AG09319 (cell line): ENCODE measurements around the gene GET3.
A peak's percentile ranks its signal among the peaks of the same experiment; 100 is the strongest.

Experiments used
- DNase-seq: peaks from one replicate; pipeline ENCODE4 v3.0.0-alpha.2; 2010; ENCODE audit warnings: low read depth; ENCODE audit errors: extremely low read depth
- CTCF ChIP-seq: IDR thresholded peaks from 2 replicates; pipeline ENCODE4 v1.5.1; 2011; ENCODE audit warnings: low read depth, mild to moderate bottlenecking, inconsistent platforms, low read length, moderate library complexity

Gene GET3

GRCh38 chr19:12736995-12737834 is at the start of gene GET3:
Gene GET3, plus strand, starts transcription at chr19:12737497. Its CDS starts 9 bp downstream, at chr19:12737506.
- DNase-seq, result peak; percentile 100

DNA sequence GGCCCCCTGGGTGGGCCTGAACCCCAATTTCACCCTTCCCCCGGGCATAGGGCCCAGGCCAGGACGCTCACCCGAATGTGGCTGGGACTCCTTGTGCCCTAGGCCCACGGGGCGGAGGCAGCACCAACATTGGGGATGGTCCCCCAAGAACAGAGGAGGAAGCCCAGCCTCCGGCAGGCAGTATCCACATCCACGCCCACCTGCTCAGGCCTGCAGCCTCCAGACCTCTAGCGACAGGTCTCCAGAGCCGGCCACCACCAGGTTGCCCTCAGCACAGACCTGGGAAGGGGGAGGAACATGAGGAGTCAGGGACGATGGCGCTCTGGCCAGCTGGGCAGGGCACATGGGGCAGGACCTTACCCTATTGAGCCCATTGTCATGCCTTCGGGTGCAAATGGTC is 48.3 kb upstream of the GET3 start:
- TF ChIP-seq CTCF, result no peak
- DNase-seq, result no peak

More at GRCh38 chr19:12736995-12737834, at the start of gene GET3:
- TF ChIP-seq CTCF, result no peak

DNA sequence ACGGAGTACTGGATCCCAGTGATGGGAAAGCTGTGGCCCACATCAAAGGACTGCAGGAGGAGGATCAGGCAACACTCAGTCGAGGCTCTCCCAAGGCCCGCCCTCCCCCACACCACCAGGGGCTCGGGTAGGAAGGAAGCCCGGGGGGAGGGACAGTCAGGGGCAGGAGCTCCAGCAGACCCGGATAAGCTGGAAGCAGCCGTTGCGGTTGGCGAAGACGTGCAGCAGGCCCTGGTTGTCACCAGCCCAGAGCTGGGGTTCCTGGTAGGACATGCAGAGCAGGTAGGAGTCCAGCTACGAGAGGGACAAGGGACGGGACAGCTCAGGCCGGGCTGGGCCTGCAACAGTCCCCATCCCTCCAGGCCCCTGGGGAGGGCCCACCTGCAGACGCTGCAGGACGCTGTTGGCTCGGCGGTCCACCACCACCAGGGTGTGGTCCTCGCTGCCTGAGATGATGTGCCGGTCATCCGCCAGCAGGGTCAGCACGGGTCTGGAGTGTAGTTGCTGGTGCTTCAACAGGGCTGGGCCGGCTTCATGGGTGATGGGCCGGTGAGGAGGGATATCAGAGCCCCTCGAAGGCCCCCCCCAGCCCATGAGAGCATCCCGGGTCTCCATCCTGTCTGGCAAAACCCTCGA is 47.6 kb upstream of the GET3 start:
- no peak for TF ChIP-seq CTCF
- DNase-seq, result no peak

- no peak for TF ChIP-seq CTCF
- no peak for DNase-seq
These were observed 44.3 kb upstream of the GET3 start for GRCh38 chr19:12692960-12693359.

GRCh38 chr19:12694641-12695040 is 42.7 kb upstream of the GET3 start:
- TF ChIP-seq CTCF, result no peak
- no peak for DNase-seq

GRCh38 chr19:12695096-12695495 is 42.2 kb upstream of the GET3 start:
- no peak for TF ChIP-seq CTCF

DNA sequence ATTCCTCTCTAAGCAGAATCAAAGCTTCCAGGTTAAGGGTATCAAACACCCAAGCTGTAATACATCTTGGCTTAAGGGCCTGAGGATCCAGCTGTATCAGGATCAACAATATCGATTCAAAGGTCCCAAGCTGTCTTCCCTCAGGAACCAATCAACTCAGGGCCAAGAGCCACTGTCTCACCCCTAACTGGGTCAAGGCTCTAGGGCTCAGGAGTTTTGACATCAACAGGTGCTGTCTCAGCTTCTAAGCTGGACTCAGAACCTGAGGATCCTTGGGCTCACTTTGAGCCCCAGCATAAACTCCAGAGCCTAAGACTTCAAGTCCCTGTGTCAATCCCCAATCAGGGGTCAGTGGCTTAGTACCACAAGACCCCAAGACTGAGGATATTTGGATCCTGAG is 41.8 kb upstream of the GET3 start:
- no peak for TF ChIP-seq CTCF
- DNase-seq, result no peak

More at GRCh38 chr19:12695096-12695495, 42.2 kb upstream of the GET3 start:
- DNase-seq, result no peak
